HepG2 (cell line): ENCODE data around the gene MPI.

Experiments used
- AKAP8 ChIP-seq: sonication (generic); formaldehyde crosslinking; IDR thresholded peaks from 2 replicates; pipeline ENCODE4 v1.5.1; 2020; ENCODE audit warnings: mild to moderate bottlenecking, missing genetic modification reagents
- CEBPG ChIP-seq: IDR thresholded peaks from 2 replicates; pipeline ENCODE4 v1.6.1; 2016
- DNMT1 ChIP-seq: sonication (generic); formaldehyde crosslinking; IDR thresholded peaks from 2 replicates; pipeline ENCODE4 v1.5.1; 2020; ENCODE audit warnings: mild to moderate bottlenecking, missing genetic modification reagents
- GATA4 ChIP-seq: sonication (generic); IDR thresholded peaks from 2 replicates; pipeline ENCODE4 v1.6.1; 2016; ENCODE audit warnings: antibody characterized with exemption, low read depth, borderline replicate concordance
- IKZF1 ChIP-seq: fragments of 450-650 bp; IDR thresholded peaks from 2 replicates; pipeline ENCODE4 v1.7.1; 2016
- NCOA1 ChIP-seq: sonication (generic); formaldehyde crosslinking; IDR thresholded peaks from 2 replicates; pipeline ENCODE4 v1.9.0; 2021; ENCODE audit warnings: missing genetic modification reagents
- NFIB ChIP-seq: sonication (generic); formaldehyde crosslinking; IDR thresholded peaks from 2 replicates; pipeline ENCODE4 v1.9.0; 2021; ENCODE audit warnings: missing genetic modification reagents, mild to moderate bottlenecking, borderline replicate concordance
- POLR2A ChIP-seq, 2 experiments: IDR thresholded peaks; 2 replicates each; pipeline ENCODE4 v1.6.1; 2011; ENCODE audit warnings: low read depth in 2 of 2, low read length in 2 of 2, mild to moderate bottlenecking in 1 of 2, moderate library complexity in 1 of 2; ENCODE audit not compliant: insufficient read depth in 1 of 2
- RAD21 ChIP-seq: fragments of 450-650 bp; formaldehyde crosslinking; IDR thresholded peaks from 2 replicates; pipeline ENCODE4 v1.5.0; 2020; ENCODE audit warnings: mild to moderate bottlenecking
- SMAD1 ChIP-seq: sonication (generic); formaldehyde crosslinking; IDR thresholded peaks from 2 replicates; pipeline ENCODE4 v1.4.0; 2020; ENCODE audit warnings: missing genetic modification reagents, low read depth, mild to moderate bottlenecking, borderline replicate concordance
- ZNF274 ChIP-seq: sonication (generic); formaldehyde crosslinking; IDR thresholded peaks from 2 replicates; pipeline ENCODE4 v1.5.1; 2020; ENCODE audit warnings: mild to moderate bottlenecking, missing genetic modification reagents
- ZNF768 ChIP-seq: sonication (generic); formaldehyde crosslinking; IDR thresholded peaks from 2 replicates; pipeline ENCODE4 v1.4.0; 2020; ENCODE audit warnings: missing genetic modification reagents

DNA sequence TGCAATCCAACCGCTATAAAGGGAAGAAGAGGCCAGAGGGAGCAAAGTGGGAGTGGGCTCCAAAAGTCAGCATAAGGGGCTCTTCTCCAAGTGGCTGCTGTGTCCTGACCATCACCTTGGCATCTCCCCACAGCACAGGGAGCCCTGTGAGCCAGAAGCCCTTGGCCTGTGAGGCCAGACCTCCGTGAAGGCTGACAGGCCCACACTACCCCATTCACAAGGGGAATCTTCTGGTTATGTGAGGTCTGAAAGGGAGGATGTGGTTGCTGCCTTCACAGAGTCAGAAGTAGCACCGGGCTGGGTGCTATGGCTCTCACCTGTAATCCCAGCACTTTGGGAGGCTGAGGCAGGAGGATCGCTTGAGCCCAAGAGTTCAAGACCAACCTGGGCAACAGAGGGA lies 44.3 kb upstream of the MPI start:
- TF ChIP-seq AKAP8 (CRISPR knock-in tag) (no peak), DNMT1 (no peak), RAD21 (CRISPR knock-in tag) (no peak), NCOA1 (no peak), ZNF768 (CRISPR knock-in tag) (no peak), GATA4 (no peak), ZNF274 (CRISPR knock-in tag) (no peak), CEBPG (CRISPR knock-in tag) (no peak), IKZF1 (no peak), SMAD1 (CRISPR knock-in tag) (no peak), POLR2A (IDR thresholded peaks at IDR 0.05; ENCODE audit: insufficient read depth in 1 of 2, low read depth in 2 of 2, low read length in 2 of 2) (no peak), NFIB (CRISPR knock-in tag) (no peak)
